HG03520 (cell line): ENCODE data around the gene PCDH15.

Experiments
- ATAC-seq: cut with Tn5 transposase; IDR thresholded peaks from one replicate; pipeline ENCODE4 v1.9.1; 2021; ENCODE audit warnings: mild to moderate bottlenecking, moderate library complexity; ENCODE audit not compliant: unreplicated experiment

PCDH15 gene

DNA sequence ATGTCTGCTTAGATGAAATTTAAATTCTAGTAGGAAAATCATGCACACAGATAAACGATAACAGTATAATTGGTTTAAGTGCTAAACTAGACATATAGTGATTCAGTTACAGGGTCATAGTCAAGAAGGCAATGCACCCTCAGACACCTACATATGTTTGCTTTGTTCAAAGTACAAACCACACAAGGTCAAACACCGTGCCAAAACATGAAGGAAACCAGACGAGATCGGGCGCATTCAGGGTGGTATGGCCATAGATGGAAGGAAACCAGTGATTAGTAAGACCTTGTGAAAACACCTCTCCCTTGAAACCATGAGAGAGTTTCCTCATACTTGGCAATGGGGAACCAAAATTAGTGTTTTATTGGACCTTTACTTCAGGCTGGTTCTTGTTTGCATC is 906.9 kb downstream of the PCDH15 start:
- no peak for ATAC-seq

DNA sequence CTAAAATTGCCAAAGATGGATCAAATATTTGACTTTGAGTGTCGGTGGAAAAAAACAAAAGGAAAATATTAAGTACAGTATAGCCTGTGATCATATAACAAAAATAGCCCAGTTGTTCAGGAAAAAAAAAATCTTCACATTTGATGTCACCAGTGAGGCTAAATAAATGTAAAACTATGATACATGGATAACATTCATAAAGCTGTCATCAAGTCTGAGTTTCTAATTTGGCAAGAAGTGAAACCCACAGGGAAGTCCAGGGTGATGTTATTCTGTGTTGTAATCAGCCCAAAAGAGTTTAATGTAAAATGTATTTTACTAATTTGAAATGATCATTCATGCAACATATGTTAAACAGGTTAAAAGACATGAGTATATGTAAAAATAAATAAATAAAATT is 908.0 kb downstream of the PCDH15 start:
- no peak for ATAC-seq

DNA sequence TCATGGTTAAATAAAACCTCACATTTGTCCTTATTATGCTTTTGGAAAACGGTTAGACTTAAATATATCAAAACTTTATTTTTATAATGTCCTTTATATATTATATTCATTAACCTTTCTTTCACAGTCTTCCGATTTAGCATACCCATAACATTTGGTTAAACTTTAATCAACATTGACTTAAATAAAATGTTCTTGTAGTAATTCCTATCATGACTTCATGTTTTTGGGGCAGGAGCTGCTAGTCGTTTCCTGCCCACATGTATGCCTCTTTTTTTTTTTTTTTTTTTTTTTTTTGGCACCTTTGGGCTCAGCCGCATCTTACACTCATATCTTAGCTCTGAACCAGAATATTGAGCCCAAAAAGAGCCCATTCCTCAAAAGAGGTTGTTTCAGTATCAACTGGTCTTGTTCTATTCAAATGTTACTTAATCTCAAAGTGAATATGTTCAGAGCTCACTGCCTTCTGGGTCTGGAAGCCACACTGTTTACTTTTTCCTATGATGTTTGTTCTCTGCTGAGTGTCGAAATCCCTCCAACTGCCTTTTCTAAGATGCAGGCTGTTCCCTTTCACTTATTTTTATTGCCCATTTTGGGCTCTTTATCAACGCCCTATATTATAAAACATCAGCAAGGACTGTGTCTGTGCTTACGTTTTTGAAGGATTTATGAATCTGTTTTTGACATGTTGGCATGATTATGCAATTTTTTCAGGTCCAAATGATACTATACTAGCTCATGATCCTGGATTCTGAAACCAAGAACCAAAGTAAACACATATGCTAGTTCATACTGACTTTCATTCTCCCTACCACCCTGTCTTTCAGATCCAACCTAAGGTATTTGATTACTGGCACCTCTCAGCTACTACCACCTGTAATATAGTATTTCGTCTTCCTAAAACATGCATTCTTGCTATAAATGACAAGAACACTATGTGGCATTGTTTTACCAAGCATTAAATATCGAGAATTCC is 914.4 kb downstream of the PCDH15 start:
- no peak for ATAC-seq

DNA sequence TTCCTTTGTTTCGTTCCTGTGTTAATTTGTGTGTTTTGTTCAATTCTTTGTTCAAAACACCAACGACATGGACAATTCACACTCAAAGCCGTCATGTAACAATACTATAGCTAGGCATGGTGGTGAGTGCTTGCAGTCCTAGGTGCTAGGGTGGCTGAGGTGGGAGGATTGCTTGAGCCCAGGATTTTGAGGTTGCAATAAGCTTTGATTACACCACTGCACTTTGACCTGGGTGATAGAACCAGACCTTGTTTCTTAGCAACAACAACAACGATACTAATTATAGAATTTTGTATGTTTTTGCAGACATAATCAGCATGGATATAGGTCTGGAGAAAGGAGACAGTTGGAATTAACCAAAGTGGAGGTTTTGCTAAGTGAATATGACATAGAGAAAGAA is 936.2 kb downstream of the PCDH15 start:
- no peak for ATAC-seq

DNA sequence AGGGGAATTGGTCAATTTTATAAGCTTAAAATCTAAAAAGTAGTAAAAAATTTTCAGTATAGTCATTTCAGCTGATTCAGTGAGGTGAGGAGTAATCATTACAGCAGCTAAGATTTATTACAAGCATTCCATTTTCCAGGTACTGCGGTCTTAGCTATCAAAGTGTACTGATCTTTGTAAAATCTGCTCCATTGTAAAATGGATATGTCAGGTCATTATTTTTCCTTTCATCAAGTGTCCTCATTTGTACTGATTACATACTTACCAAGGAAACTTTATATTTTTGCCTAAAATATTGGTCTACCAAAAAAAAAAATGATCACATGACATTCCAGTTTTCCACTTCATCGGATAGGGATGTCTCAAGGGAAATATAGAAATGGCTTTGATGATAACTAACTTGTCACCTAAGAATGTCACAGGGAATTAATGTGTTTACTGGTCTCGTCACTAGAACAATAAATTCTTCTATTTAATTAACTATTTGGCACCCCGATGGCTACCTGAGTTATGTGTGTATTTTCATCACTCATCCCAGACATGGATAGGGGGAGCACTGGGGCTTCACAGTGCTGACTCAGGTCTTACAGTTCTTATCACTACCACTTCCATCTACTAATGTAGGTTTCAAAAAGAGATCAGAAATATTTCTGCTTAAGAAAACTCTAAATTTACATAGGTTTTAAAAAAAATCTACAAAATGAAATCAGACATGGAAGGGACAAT is 948.4 kb downstream of the PCDH15 start:
- no peak for ATAC-seq

DNA sequence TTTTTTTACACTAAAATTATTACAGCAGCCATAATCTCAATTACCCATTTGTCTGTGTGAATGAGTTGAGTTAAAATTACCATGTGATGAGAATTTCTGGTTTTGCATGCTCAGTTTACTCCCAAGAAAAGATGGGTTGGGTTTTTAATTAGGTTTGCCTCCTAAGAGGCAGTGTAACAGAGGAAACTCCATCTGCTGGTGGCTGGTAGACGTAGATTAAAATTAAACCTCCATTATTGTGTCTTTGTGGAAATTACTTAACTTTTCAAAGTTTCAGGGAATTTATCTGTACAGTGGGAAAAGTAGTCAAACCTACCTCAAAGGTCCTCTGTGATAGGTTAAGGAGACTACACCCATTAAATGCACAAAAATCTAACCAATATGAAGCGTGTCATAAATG is 954.2 kb downstream of the PCDH15 start:
- no peak for ATAC-seq

DNA sequence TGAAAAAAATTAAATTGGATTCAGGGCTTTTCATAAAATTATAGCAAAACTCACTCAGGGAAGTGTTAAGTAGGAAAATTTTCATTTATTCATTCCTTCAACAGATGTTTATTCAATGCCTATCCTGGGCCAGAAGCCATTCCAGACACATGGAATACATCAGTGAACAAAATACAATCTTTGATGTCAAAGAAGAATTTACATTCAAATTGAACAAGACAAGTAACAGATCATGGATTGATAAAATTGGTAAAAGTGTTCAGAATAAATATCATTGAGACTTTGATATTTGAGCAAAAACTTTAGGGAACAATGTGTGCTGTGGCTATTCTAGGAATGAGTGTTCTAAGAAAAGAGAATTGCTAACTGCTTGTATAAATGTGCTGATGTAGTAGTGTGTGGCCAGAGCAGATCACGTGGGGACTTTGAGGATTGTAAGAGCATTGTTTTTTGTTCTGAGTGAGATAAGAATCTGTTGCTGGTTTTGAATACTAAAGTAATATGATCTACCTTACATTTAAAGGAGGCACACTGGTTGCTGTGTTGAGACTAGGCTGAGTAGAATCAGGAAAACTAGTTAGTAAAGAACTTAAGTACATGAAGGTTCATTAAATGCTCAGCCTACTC is 957.2 kb downstream of the PCDH15 start:
- no peak for ATAC-seq

DNA sequence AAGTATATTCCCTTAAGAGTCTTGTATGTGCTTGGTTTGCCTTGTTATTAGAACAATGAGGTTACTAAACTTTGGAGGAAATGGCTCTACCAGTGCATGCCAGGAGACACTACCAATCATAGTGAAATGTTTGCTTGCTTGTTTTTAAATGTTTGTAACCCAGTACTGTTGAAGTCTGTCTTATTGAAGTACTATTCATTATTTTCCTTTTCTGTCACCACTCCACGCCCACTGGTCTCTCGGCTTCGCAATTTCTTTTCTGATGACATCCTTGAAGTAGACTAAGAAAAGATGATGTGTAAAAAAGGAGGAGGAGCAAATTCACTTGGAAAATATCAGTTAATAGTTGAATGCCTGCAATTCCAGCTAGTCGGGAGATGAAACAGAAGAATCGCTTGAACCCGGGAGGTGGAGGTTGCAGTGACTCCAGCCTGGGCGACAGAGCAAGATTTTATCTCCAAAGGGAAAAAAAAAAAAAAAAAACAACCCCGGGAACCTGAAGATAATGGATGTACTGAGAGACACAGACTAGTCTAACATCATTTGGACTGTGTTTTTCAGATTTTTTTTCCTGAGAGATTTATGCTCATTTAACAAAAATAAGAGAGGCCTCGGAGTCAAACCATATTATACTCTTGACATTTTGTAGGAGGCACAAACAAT is 959.4 kb downstream of the PCDH15 start:
- ATAC-seq: no peak

DNA sequence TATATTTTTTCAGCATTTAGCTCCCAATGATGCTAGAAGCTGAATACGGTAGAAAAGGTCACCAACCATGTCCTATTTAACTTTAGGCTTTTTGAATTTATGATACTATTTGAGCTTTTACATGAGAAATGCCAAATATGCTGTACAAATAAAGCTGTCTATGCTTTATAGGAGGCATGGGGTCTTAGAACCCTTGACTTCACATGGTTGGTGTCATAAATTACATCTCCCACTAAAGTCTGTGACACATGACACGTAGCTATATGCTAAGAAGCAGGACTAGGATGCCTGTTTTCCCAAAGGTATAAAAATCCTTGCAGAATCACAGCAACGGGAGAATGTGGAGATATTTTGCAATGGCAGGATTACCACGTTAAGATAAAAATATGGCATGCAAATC is 960.4 kb downstream of the PCDH15 start:
- ATAC-seq: no peak

DNA sequence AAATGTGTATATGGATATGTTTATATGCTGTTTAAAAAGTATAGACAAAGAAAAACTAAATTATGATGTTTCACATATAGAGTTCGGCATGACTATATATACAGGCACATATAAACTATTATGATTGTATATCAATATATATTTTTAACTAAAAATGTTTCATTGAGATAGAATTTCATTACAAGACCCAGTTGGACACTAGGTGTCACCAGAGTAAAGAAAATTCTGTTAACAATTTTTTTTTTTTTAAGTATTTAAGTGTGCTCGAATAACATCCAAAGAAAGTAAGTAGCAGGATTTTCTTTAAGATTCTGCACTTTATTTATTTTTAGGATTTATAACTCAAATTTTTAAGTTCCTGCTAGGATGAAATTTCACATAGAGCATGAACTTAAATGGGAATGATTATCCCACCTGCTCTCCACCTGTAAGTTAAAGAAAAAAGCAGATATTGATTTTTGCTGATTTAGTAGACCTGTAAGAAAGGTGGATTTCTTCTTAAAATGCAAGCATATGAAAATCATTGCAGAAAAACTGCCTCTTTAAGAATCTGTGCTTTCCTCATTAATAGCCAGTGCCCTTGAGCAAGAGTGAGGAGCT is 961.5 kb downstream of the PCDH15 start:
- no peak for ATAC-seq

DNA sequence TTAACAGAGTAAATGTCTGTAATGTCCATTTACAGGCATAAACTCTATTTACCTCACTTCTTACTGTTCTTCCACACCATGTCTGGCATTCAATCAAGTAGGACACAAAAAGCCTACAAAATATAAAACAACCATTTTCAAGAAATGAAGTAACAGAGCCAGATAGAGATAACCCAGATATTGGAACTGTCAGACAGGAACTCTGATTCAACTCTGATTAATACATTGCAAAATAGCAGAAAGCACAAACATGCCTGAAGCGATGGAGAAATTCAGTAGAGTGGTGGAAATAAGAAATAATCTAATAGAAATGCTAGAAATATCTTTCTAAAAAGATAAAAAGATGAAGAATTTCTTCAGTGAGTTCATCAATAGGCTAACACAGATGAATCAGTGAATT is 964.4 kb downstream of the PCDH15 start:
- no peak for ATAC-seq

DNA sequence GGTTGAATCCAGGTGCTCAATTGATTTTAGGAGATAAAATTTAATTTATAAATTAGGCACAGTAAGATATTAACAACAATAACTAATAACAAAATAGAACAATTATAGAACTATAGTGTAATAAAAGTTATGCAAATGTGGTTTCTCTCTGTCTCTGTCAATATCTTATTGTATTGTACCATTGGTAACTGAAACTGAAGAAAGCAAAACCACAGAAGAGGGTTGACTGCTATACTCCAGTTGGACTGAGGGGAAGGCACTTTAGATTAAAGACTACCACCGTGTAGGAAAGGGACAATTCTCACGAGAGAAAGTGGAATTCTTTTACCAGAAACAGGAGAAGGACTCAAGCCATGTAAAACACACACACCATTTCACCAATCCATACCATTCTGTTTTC is 967.1 kb downstream of the PCDH15 start:
- ATAC-seq: no peak

DNA sequence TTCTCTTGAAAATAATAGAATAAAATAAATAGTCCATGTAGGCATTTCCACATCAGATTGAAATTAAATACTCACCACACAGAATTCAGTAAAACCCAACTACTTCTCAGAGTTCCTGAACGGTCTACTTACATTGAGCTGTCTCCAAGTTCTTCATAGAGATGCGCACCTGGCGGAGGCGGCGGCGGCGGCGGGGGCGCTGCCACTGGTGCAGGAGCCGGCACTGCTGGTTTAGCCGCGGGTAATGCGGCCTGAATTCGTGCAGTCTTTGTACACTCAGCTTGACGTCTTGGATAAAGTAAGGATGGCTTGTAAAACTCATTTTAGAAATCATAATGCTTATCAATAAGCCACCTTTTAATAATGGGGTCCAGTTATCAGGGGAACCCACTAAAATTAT is 973.8 kb downstream of the PCDH15 start:
- no peak for ATAC-seq

DNA sequence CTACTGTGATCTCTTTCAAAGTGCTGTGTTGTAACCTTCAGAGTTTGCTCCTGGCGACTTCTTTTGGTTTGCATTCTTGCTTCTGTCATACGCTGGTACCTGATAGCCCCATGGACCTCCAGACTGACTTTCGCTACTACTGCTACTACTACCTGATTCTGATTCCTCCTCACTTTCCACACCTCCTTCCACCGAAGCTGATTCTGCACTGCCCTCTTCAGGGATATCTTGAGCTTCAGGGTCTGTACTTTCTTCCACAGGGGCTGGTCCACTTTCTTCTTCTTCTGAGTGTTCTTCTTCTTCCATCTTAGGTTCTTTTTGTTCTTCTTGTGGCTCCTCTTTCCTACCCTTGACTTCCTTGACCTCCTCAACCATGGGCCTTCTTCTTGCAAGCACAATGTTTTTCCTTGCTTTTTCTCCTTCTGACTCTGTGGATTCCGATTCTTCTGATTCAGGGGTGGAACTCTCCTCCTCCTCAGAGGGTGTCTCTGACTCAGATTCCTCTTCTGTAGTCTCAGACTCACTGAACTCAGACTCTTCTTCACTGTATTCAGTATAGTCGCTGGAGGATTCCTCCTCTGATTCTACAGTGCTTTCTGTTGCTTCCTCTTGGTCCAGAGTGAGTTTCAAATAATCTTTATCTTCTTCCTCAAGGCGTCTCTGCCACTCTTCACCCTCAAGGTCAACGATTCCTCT is 992.2 kb downstream of the PCDH15 start:
- ATAC-seq: no peak

DNA sequence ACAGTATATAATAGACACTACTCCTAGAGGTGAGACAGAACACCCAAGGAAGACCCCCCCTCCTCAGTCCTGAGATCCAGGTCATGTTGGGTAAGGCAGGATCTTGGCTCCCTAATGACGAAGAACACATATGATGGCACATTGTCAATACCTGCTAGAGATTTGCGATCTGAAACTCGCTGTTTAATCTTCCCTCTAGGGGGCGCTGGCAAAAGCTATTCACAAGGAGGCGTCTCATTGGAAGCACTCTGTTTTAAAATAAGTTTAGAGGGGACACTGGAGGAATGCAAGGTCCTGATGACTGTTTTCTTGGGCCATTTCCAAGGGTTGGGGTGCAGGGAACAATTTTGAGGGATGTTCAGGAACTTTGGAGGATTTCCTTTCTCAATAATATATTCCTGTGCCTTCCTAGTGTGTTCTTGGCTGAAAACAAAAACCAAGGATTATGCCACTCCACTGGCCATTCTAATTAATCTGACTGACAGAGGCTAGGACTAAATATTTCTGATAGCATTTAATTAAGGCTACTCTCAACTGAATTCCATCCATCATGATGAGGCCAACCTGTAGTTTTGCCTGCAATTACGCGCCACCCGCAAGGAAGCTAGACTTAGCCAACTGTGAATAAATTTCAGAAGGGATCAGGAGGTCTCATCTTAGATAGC is 1014.7 kb downstream of the PCDH15 start:
- no peak for ATAC-seq

DNA sequence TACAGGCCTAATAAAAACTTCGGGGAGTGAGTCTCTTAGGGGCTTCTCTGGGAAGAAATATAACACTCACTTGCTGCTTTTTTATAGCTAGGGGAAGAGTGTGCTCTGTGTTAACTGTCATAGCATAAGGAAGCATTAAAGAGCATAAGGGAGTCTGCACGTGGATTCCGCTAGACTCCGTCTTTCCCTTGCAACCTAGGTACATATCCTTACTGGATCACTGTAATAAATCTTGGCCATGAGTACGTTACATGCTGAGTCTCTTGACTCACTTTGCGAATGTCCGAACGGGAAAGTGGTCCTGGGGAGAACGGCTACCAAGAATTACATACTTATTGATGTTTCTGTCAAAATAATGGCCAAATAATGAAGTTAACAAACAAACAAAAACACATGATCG is 1029.3 kb downstream of the PCDH15 start:
- ATAC-seq: no peak

DNA sequence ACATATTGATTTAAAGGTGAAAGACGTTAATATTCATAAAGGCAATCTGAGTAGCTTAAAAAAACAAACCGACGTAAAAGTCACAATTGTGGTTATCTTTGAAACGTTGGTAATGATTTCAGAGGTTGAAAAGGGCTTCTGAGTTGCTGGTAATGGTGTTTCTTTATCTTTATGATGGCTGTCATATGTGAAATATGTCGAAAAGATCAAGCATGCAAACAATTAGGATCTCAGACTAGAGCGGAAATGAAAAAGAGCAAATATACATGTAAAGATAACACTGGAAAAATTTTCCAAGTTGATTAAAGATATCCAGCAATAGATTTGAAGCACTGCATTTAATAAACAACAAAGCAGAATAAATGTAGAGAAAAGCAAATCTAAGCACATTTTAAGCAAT is 1030.1 kb downstream of the PCDH15 start:
- ATAC-seq: no peak

DNA sequence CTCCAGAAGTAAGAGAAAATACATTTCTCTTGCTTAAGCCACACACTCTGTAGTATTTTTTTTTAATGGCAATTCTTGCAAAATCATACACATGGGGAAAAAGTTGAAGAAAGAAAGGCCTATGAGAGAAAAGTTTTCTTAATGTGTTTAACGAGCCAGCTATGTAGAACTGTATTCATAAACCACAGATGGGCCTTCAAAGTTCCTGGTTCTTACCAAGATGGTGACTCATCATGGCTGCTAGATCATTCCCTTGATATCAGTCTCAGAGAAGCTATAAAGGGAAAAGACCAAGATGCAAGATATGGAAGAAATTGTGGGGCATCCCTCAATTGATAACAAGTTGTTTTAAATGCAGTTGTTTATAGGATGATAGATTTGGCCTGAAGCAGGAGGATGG is 1035.7 kb downstream of the PCDH15 start:
- ATAC-seq: no peak

DNA sequence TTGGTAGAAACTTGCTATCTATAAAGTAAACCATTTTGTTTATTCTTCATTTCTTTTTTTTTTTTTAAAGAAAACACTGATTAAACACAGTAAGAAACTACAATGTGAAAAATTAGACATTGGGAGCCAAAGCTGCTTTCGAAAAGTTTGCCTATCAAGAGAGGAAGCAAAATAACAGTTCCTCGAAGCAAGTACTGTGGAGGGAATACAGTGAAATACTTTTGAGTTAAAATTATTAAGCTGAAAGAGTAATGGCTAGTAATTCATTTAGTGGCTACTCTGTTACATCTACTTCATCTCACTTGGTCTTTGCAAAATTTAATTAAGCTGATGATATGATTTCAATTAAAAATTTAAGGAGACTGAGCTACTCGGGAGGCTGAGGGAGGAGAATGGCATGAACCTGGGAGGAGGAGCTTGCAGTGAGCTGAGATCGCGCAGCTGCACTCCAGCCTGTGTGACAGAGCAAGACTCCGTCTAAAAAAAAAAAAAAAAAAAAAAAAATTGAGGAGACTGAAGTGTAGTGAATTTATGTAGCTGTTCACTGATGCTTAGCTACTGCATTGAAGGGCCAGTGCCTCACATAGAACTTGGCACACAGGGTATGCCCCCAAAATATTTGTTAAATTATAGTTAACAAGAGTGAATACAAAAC is 1046.3 kb downstream of the PCDH15 start:
- no peak for ATAC-seq
